ENCODE data around the gene AFAP1L2.

The AFAP1L2 gene

DNA sequence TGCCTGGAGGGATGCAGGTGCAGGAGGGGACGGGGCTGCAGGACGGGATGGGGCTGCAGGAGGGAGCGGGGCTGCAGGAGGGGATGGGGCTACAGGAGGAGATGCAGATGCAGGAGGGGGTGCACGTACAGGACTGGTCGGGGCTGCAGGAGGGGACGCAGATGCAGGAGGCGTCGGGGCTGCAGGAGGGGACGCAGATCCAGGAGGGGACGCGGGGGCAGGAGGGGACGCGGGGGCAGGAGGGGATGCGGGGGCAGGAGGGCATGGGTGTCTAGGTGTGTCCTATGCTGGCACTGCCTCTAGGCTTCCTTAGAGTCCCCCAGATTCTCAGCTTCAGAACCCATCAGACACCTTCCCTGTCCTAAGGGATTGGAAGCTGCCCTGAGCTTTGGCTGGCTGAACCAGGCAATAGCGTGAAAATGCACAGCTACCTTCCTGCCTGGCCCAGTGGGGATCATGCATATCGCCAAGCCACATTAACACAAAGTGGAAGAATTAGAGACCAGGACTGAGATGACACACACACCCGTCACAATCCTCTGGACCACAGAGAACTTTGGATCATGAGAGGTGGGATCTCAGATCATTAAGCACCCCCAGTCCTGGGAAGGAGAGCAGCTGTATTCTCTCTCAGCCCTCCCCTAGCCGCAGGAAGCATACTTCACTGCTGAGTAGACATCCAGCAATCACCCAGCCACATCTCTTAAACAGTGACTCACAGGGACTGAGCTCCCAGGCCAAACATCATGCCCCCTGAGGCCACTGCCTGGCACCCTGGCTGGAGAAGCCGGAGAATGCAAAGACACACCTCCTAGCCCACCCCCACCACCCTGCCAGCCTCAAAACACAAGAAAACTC lies 98.0 kb downstream of the AFAP1L2 start:
- Histone ChIP-seq H3K27ac (ENCODE audit: low read depth, low read length) (no peak overlapping the region), H3K9me3 (ENCODE audit: control insufficient read depth in 1 of 2, low read length in 2 of 2) (no peaks in the 10 kb centered on the region), H3K9ac (ENCODE audit: low read depth in 1 of 2, low read length in 2 of 2) (no peak overlapping the region), H3K36me3 (ENCODE audit: control insufficient read depth in 1 of 2, insufficient read depth in 2 of 2, low read length in 2 of 2) (no peaks in the 10 kb centered on the region), H3K4me3 (ENCODE audit: low read depth in 1 of 2, low read length in 2 of 2) (no peak overlapping the region), H3K27me3 (ENCODE audit: control insufficient read depth in 1 of 2, insufficient read depth in 2 of 2, low read length in 2 of 2) (no peaks in the 10 kb centered on the region), H3K4me1 (ENCODE audit: control insufficient read depth in 1 of 2, insufficient read depth in 2 of 2, low read length in 2 of 2) (peaks cover 8 to 12% of the 10 kb centered on the region in 2 donors)

DNA sequence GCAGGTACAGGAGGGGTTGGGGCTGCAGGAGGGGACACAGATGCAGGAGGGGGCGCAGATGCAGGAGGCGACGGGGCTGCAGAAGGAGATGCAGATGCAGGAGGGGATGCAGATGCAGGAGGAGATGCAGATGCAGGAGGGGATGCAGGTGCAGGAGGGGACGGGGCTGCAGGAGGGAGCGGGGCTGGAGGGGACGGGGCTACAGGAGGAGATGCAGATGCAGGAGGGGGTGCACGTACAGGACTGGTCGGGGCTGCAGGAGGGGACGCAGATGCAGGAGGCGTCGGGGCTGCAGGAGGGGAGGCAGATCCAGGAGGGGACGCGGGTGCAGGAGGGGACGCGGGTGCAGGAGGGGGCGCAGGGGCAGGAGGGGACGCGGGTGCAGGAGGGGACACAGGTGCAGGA lies 98.8 kb downstream of the AFAP1L2 start:
- Histone ChIP-seq H3K4me3 (ENCODE audit: low read depth in 1 of 2, low read length in 2 of 2) (no peak overlapping the region), H3K27me3 (ENCODE audit: control insufficient read depth in 1 of 2, insufficient read depth in 2 of 2, low read length in 2 of 2) (no peaks in the 10 kb centered on the region), H3K4me1 (ENCODE audit: control insufficient read depth in 1 of 2, insufficient read depth in 2 of 2, low read length in 2 of 2) (peaks cover 8 to 12% of the 10 kb centered on the region in 2 donors), H3K27ac (ENCODE audit: low read depth, low read length) (no peak overlapping the region), H3K36me3 (ENCODE audit: control insufficient read depth in 1 of 2, insufficient read depth in 2 of 2, low read length in 2 of 2) (peaks cover 0 to 5% of the 10 kb centered on the region in 2 donors), H3K9ac (ENCODE audit: low read depth in 1 of 2, low read length in 2 of 2) (no peak overlapping the region), H3K9me3 (ENCODE audit: control insufficient read depth in 1 of 2, low read length in 2 of 2) (no peaks in the 10 kb centered on the region)

DNA sequence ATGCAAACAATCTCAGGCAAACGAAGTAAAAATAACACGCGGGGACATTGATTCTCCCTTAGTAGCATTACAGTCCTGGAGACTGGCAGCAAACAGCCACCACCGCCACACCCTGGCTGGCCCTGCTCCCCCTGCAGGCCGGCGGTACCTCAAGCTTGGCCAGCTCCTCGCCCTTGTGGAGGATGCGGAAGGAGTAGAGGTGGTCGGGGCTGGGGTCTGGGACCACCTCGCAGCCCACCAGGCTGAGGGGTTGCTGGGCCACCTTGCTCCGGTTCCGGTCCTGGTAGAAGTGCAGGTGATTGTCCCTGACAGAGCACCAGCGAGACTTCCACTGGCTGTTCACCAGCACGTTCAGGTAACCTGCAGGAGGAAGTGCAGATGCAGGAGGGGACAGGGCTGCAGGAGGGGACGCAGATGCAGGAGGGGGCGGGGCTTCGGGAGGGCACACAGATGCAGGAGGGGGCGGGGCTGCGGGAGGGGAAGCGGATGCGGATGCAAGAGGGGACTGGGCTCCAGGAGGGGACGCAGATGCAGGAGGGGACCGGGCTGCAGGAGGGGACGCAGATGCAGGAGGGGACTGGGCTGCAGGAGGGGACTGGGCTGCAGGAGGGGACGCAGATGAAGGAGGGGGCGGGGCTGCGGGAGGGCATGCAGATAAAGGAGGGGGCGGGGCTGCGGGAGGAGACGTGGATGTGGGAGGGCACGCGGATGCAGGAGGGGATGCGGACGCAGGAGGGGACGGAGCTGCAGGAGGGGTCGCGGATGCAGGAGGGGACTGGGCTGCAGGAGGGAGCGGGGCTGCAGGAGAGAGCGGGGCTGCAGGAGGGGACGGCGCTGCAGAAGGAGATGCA lies 99.5 kb downstream of the AFAP1L2 start:
- Histone ChIP-seq H3K27me3 (ENCODE audit: control insufficient read depth in 1 of 2, insufficient read depth in 2 of 2, low read length in 2 of 2) (no peaks in the 10 kb centered on the region), H3K4me1 (ENCODE audit: control insufficient read depth in 1 of 2, insufficient read depth in 2 of 2, low read length in 2 of 2) (peaks cover 8 to 12% of the 10 kb centered on the region in 2 donors), H3K36me3 (ENCODE audit: control insufficient read depth in 1 of 2, insufficient read depth in 2 of 2, low read length in 2 of 2) (peaks cover 0 to 8% of the 10 kb centered on the region in 2 donors), H3K9ac (ENCODE audit: low read depth in 1 of 2, low read length in 2 of 2) (peak overlapping the region; percentile 4 to 42), H3K27ac (ENCODE audit: low read depth, low read length) (no peak overlapping the region), H3K4me3 (ENCODE audit: low read depth in 1 of 2, low read length in 2 of 2) (peak overlapping the region; percentile 53 to 64), H3K9me3 (ENCODE audit: control insufficient read depth in 1 of 2, low read length in 2 of 2) (no peaks in the 10 kb centered on the region)

DNA sequence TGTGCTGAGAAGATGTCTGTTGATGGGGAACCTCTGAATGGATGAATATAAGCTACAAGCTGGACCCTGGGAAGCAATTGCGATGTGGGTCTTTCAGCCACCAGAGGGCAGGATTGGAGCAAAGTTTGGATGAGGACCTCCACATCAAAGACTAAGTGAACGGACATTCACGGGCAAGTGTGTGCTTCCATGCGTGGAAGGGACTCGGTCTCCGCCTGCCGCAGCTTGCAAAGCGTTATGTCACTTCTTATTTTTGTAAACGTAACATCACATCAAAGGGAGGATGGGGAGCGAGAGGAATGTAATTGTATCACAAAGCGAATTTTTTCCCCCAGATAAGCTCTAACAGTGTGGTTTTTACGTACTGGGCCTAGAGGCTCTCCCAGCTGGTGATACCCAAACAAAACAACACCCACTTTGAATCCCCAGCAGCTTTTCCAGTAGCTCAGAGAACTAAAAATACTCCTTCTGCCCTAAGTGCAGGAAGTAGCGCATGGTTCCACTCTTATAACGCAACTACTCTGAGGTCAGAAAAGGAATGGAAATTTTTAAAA lies 100.2 kb downstream of the AFAP1L2 start:
- peak overlapping the region; percentile 4 to 42 for H3K9ac ChIP-seq (ENCODE audit: low read depth in 1 of 2, low read length in 2 of 2)
- H3K36me3 ChIP-seq (ENCODE audit: control insufficient read depth in 1 of 2, insufficient read depth in 2 of 2, low read length in 2 of 2): peaks cover 0 to 8% of the 10 kb centered on the region in 2 donors
- no peak overlapping the region for H3K27ac ChIP-seq (ENCODE audit: low read depth, low read length)
- H3K4me1 ChIP-seq (ENCODE audit: control insufficient read depth in 1 of 2, insufficient read depth in 2 of 2, low read length in 2 of 2): peaks cover 8 to 12% of the 10 kb centered on the region in 2 donors
- H3K27me3 ChIP-seq (ENCODE audit: control insufficient read depth in 1 of 2, insufficient read depth in 2 of 2, low read length in 2 of 2): no peaks in the 10 kb centered on the region
- no peaks in the 10 kb centered on the region for H3K9me3 ChIP-seq (ENCODE audit: control insufficient read depth in 1 of 2, low read length in 2 of 2)
- H3K4me3 ChIP-seq (ENCODE audit: low read depth in 1 of 2, low read length in 2 of 2): peak overlapping the region; percentile 53 to 64

DNA sequence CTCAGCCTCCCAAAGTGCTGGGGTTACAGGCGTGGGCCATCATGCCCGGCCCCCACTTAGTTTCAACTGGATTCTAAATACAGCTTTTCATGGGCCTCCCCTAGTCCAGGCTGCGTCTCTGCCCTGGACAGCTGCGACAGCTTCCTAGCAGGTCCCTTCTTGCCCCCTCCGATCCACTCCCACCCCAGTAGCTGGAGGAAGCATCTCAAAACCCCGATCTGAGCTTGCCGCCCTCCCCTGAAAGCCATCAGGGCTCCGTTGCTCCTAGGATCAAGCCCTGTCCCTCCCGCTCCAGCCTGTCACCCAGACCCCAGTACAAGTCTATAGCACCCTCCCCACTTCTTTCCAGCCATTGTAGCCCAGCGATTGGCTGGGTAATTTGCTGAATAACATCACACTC lies 100.7 kb downstream of the AFAP1L2 start:
- H3K9me3 ChIP-seq (ENCODE audit: control insufficient read depth in 1 of 2, low read length in 2 of 2): no peaks in the 10 kb centered on the region
- no peaks in the 10 kb centered on the region for H3K27me3 ChIP-seq (ENCODE audit: control insufficient read depth in 1 of 2, insufficient read depth in 2 of 2, low read length in 2 of 2)
- no peak overlapping the region for H3K9ac ChIP-seq (ENCODE audit: low read depth in 1 of 2, low read length in 2 of 2)
- H3K4me3 ChIP-seq (ENCODE audit: low read depth in 1 of 2, low read length in 2 of 2): no peak overlapping the region
- H3K27ac ChIP-seq (ENCODE audit: low read depth, low read length): no peak overlapping the region
- peaks cover 8 to 12% of the 10 kb centered on the region in 2 donors for H3K4me1 ChIP-seq (ENCODE audit: control insufficient read depth in 1 of 2, insufficient read depth in 2 of 2, low read length in 2 of 2)
- peaks cover 0 to 13% of the 10 kb centered on the region in 2 donors for H3K36me3 ChIP-seq (ENCODE audit: control insufficient read depth in 1 of 2, insufficient read depth in 2 of 2, low read length in 2 of 2)

DNA sequence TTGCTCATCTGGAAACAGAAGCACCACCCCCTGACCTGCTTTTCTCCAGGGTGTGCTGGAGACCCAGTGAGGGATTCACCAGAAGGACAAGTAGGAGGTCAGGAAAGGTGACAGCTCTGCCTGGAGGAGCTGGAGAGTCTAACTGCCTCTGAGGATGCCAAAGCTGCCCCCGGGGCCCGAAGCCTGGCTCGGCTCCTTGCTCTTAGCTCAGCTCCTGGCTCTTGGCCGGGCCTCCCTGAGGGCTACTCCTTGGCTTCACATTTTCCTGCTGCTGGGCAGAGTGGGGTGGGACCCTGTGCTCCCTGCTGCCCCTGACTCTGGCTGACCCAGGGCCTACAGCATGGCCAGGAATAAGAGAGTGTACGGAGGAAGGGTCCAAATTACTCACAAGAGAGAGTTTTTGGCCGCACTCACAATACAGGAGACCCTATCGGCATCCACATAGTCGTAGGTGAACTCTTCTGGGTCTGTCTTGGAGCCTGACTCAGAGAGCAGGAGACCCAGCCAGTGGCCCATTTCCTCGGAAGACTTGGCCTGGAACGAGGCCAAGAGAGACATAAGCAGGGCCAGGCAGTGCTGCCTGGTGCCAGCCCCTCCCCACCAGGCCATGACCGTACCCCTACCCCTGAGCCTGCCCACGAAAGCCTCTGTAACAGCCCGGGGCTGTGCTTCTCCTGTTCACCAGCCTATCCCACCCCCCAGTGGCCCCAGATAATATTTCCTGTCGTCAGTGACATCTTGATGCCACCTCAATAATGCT lies 102.2 kb downstream of the AFAP1L2 start:
- Histone ChIP-seq H3K27me3 (ENCODE audit: control insufficient read depth in 1 of 2, insufficient read depth in 2 of 2, low read length in 2 of 2) (no peaks in the 10 kb centered on the region), H3K9me3 (ENCODE audit: control insufficient read depth in 1 of 2, low read length in 2 of 2) (no peaks in the 10 kb centered on the region), H3K4me3 (ENCODE audit: low read depth in 1 of 2, low read length in 2 of 2) (no peak overlapping the region), H3K9ac (ENCODE audit: low read depth in 1 of 2, low read length in 2 of 2) (no peak overlapping the region), H3K4me1 (ENCODE audit: control insufficient read depth in 1 of 2, insufficient read depth in 2 of 2, low read length in 2 of 2) (peaks cover 8 to 12% of the 10 kb centered on the region in 2 donors), H3K27ac (ENCODE audit: low read depth, low read length) (no peak overlapping the region), H3K36me3 (ENCODE audit: control insufficient read depth in 1 of 2, insufficient read depth in 2 of 2, low read length in 2 of 2) (peaks cover 0 to 19% of the 10 kb centered on the region in 2 donors)

DNA sequence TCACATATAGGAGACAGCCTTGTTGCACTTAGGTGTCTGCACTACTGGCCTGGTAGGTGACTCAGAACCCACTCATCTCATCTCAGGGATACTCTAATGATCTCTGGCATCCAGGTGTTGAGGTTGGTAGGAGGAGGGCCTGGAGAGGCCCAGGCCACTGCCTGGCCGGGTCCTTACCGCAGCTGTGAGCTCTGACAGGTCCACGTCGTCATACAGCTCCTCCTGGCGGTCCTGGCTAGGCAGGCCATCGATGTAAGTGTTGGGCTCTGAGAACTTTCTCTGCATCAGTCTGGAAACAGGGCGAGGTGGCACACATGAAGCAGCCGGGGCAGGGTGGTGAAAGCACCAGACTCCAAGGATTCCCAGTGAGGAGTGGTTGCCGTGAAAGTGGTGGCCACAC lies 103.1 kb downstream of the AFAP1L2 start:
- no peak overlapping the region for H3K9ac ChIP-seq (ENCODE audit: low read depth in 1 of 2, low read length in 2 of 2)
- no peak overlapping the region for H3K27ac ChIP-seq (ENCODE audit: low read depth, low read length)
- peaks cover 8 to 12% of the 10 kb centered on the region in 2 donors for H3K4me1 ChIP-seq (ENCODE audit: control insufficient read depth in 1 of 2, insufficient read depth in 2 of 2, low read length in 2 of 2)
- no peaks in the 10 kb centered on the region for H3K27me3 ChIP-seq (ENCODE audit: control insufficient read depth in 1 of 2, insufficient read depth in 2 of 2, low read length in 2 of 2)
- H3K9me3 ChIP-seq (ENCODE audit: control insufficient read depth in 1 of 2, low read length in 2 of 2): peaks cover 4 to 6% of the 10 kb centered on the region in 2 donors
- peaks cover 7 to 29% of the 10 kb centered on the region in 2 donors for H3K36me3 ChIP-seq (ENCODE audit: control insufficient read depth in 1 of 2, insufficient read depth in 2 of 2, low read length in 2 of 2)
- H3K4me3 ChIP-seq (ENCODE audit: low read depth in 1 of 2, low read length in 2 of 2): no peak overlapping the region

DNA sequence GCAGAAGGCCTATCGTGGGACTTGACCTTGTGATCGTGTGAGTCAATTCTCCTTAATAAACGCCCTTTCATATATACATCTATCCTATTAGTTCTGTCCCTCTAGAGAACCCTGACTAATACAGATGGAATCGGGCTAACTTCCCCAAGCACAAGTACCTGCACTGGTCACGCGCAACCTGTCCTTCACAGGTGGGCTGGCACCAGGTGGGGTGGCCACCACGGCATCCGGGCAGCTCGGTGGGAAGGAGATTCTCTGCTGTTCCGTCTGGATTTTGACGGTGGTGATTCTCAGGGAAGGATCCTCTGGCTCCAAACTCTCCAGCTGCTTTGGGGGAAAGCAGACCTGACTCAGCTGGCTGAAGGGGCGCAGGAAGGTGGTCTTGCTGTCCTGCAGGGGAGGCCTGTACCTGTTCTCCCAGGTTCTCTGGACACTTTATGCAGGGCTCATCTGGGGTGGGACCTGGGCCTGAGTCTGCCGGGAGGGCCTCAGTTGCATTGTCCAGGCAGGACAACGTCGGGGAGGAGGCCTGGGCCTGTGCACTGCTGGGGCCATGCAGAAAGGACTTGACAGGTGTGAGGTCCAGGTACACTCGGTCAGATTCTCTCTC lies 104.2 kb downstream of the AFAP1L2 start:
- Histone ChIP-seq H3K9ac (ENCODE audit: low read depth in 1 of 2, low read length in 2 of 2) (no peak overlapping the region), H3K36me3 (ENCODE audit: control insufficient read depth in 1 of 2, insufficient read depth in 2 of 2, low read length in 2 of 2) (peaks cover 18 to 39% of the 10 kb centered on the region in 2 donors), H3K4me3 (ENCODE audit: low read depth in 1 of 2, low read length in 2 of 2) (no peak overlapping the region), H3K27me3 (ENCODE audit: control insufficient read depth in 1 of 2, insufficient read depth in 2 of 2, low read length in 2 of 2) (no peaks in the 10 kb centered on the region), H3K9me3 (ENCODE audit: control insufficient read depth in 1 of 2, low read length in 2 of 2) (peaks cover 14 to 16% of the 10 kb centered on the region in 2 donors), H3K27ac (ENCODE audit: low read depth, low read length) (no peak overlapping the region), H3K4me1 (ENCODE audit: control insufficient read depth in 1 of 2, insufficient read depth in 2 of 2, low read length in 2 of 2) (peaks cover 8 to 12% of the 10 kb centered on the region in 2 donors)

DNA sequence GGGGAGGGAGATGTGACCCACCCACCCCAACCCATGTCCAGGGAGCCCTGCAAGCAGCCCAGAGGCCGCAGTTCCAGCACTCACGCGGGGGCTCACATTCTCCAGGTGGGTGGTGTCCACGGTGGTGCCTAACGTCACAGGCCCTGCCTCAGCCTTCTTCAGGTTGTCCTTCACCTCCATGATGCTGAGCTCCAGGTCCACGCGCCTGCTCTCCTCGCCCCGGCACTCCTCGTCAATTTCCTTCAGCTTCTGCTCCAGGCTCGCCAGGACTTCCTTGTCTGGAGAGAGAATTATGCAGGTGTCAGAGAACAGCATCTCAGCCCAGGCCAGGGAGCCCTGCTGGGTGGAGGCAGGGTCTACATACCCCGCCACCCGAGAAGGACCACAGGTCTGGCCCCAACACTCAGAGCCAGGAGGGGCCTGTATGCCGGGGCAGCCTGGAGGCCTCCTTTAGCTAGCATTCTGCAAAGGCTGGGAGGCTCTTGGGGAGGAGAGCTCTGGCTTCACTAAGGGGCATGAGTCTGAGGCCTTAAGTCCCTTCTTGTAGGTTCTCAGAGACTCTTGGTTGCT lies 107.1 kb downstream of the AFAP1L2 start:
- H3K9ac ChIP-seq (ENCODE audit: low read depth in 1 of 2, low read length in 2 of 2): no peak overlapping the region
- peaks cover 18 to 39% of the 10 kb centered on the region in 2 donors for H3K36me3 ChIP-seq (ENCODE audit: control insufficient read depth in 1 of 2, insufficient read depth in 2 of 2, low read length in 2 of 2)
- H3K4me3 ChIP-seq (ENCODE audit: low read depth in 1 of 2, low read length in 2 of 2): no peak overlapping the region
- H3K27me3 ChIP-seq (ENCODE audit: control insufficient read depth in 1 of 2, insufficient read depth in 2 of 2, low read length in 2 of 2): no peaks in the 10 kb centered on the region
- H3K9me3 ChIP-seq (ENCODE audit: control insufficient read depth in 1 of 2, low read length in 2 of 2): peaks cover 14 to 16% of the 10 kb centered on the region in 2 donors
- H3K4me1 ChIP-seq (ENCODE audit: control insufficient read depth in 1 of 2, insufficient read depth in 2 of 2, low read length in 2 of 2): no peaks in the 10 kb centered on the region
- H3K27ac ChIP-seq (ENCODE audit: low read depth, low read length): no peak overlapping the region
